Endothelial cell of umbilical vein (primary cell): ENCODE data around the gene TIFAB. TPM values are rescaled to one million over a fixed set of nuclear protein-coding genes. Genes with fewer than 3 reads are reported as not detected.

Experiments used
- BruUV-seq: library from RNA; stranded (reverse); fragments of 400-500 nt; replicated peaks from 2 replicates; lab custom pipeline; 2021; lab: Mats Ljungman, UMichigan
- CTCF ChIA-PET: fragments of 300-600, 350-600 bp; sonication (Branson Sonifier 250); formaldehyde crosslinking; loops from one replicate; lab custom pipeline; 2021; ENCODE audit warnings: antibody characterized with exemption, inconsistent platforms; lab: Charles Lee
- POLR2A ChIA-PET: fragments of 300-600, 350-600 bp; sonication (Branson Sonifier 250); formaldehyde crosslinking; loops from one replicate; lab custom pipeline; 2021; ENCODE audit warnings: antibody characterized with exemption, inconsistent platforms; lab: Charles Lee
- DNase-seq: peaks from one replicate; pipeline ENCODE4 v3.0.0-alpha.2; 2011; ENCODE audit warnings: low read depth, low spot score
- FAIRE-seq: peaks from 2 replicates; lab custom pipeline; 2011; peaks lifted over from hg19 to GRCh38; lab: Jason Lieb, UNC
- H2AFZ ChIP-seq: 2 replicates; pipeline ENCODE4 v1.6.0; 2012; ENCODE audit warnings: low read depth, low read length, control low read depth, inconsistent platforms
- H3K27ac ChIP-seq: 2 replicates; pipeline ENCODE4 v1.5.1; 2011; ENCODE audit warnings: low read depth, mild to moderate bottlenecking, control low read depth, low read length, moderate library complexity; ENCODE audit not compliant: insufficient read depth
- H3K27me3 ChIP-seq, 2 experiments: 2 replicates each; pipeline versions ENCODE4 v1.6.0 to v1.6.1; 2011; ENCODE audit warnings: low read length in 2 of 2, mixed read lengths in 1 of 2; ENCODE audit not compliant: control insufficient read depth in 2 of 2, insufficient read depth in 2 of 2
- H3K36me3 ChIP-seq, 2 experiments: 2 replicates in 1 of 2; 3 replicates in 1 of 2; pipeline ENCODE4 v1.5.1; 2011; ENCODE audit warnings: low read length in 2 of 2, mild to moderate bottlenecking in 1 of 2, moderate library complexity in 1 of 2; ENCODE audit not compliant: control insufficient read depth in 2 of 2, insufficient read depth in 2 of 2; ENCODE audit errors: extremely low read depth in 1 of 2
- H3K4me1 ChIP-seq: 3 replicates; pipeline ENCODE4 v1.5.1; 2011; ENCODE audit warnings: mild to moderate bottlenecking, low read length; ENCODE audit not compliant: control insufficient read depth, insufficient read depth; ENCODE audit errors: extremely low read depth
- H3K4me2 ChIP-seq: 2 replicates; pipeline ENCODE4 v1.6.1; 2011; ENCODE audit warnings: low read length, control low read depth, mixed read lengths; ENCODE audit not compliant: insufficient read depth
- H3K4me3 ChIP-seq, 3 experiments: fragments of 200-600 bp in 1 of 3; sonication (generic), shearing (Covaris generic) in 1 of 3; replicated peaks in 1 of 3; 2 replicates each; pipeline ENCODE4 v1.5.1; 2011 to 2016; ENCODE audit warnings: control low read depth in 3 of 3, low read length in 3 of 3, mild to moderate bottlenecking in 2 of 3, inconsistent platforms in 1 of 3, low read depth in 1 of 3, moderate library complexity in 1 of 3; ENCODE audit not compliant: insufficient read depth in 1 of 3
- H3K79me2 ChIP-seq: 2 replicates; pipeline ENCODE4 v1.6.0; 2012; ENCODE audit warnings: low read length, inconsistent platforms; ENCODE audit not compliant: control insufficient read depth, insufficient read depth
- H3K9ac ChIP-seq: replicated peaks from 2 replicates; pipeline ENCODE3; 2011; ENCODE audit warnings: low read length, control low read depth; ENCODE audit not compliant: insufficient read depth; ENCODE audit errors: extremely low read depth
- H3K9me1 ChIP-seq: replicated peaks from 3 replicates; pipeline ENCODE4 v1.6.0; 2011; ENCODE audit warnings: mild to moderate bottlenecking, low read length; ENCODE audit not compliant: control insufficient read depth, insufficient read depth; ENCODE audit errors: extremely low read depth
- H3K9me3 ChIP-seq: replicated peaks from 2 replicates; pipeline ENCODE4 v1.5.1; 2012; ENCODE audit warnings: low read length, inconsistent platforms; ENCODE audit not compliant: control insufficient read depth, insufficient read depth
- H4K20me1 ChIP-seq: replicated peaks from 2 replicates; pipeline ENCODE3; 2011; ENCODE audit warnings: mild to moderate bottlenecking, low read length; ENCODE audit not compliant: control insufficient read depth, insufficient read depth; ENCODE audit errors: extremely low read depth
- CTCF ChIP-seq, 2 donors: IDR thresholded peaks; 1 replicate in 1 of 2; 2 replicates in 1 of 2; pipeline ENCODE4 v1.5.1; 2011; ENCODE audit warnings: low read length in 2 of 2, mild to moderate bottlenecking in 2 of 2, moderate library complexity in 2 of 2, control low read depth in 1 of 2, inconsistent platforms in 1 of 2, low read depth in 1 of 2; ENCODE audit not compliant: insufficient read depth in 1 of 2; ENCODE audit errors: extremely low read depth in 1 of 2
- FOS ChIP-seq: IDR thresholded peaks from 2 replicates; pipeline ENCODE4 v1.6.1; 2011; ENCODE audit warnings: mild to moderate bottlenecking, low read length, moderate library complexity, borderline replicate concordance; ENCODE audit not compliant: insufficient read depth
- GATA2 ChIP-seq: IDR thresholded peaks from 2 replicates; pipeline ENCODE4 v1.7.0; 2011; ENCODE audit warnings: low read depth, mild to moderate bottlenecking, moderate library complexity, mixed read lengths, low read length; ENCODE audit not compliant: insufficient read length, insufficient read depth
- JUN ChIP-seq: IDR thresholded peaks from 2 replicates; pipeline ENCODE4 v1.6.1; 2011; ENCODE audit warnings: borderline replicate concordance, low read depth; ENCODE audit not compliant: insufficient read length, insufficient read depth
- MYC ChIP-seq: IDR thresholded peaks from one replicate; pipeline ENCODE4 v1.6.1; 2011; ENCODE audit warnings: mild to moderate bottlenecking, low read depth, low read length
- POLR2AphosphoS5 ChIP-seq: IDR thresholded peaks from 2 replicates; pipeline ENCODE4 v1.6.1; 2012; ENCODE audit warnings: low read depth, mild to moderate bottlenecking, control low read depth, low read length, moderate library complexity; ENCODE audit not compliant: insufficient read depth
- dilution Hi-C: fragments of 300-500 bp; cut with MboI; formaldehyde crosslinking; loops from one replicate; pipeline ENCODE4 v1.15.0; 2019; ENCODE audit warnings: low sequenced_read_pairs; ENCODE audit not compliant: extremely low pct_ligation_motif_present
- intact Hi-C: fragments of 100-400 bp; cut with micrococcal nuclease; formaldehyde crosslinking; loops from one replicate; pipeline ENCODE4 v1.10.0; 2022
- polyA plus RNA-seq, 4 experiments: library from polyadenylated mRNA; depleted of rRNA in 3 of 4; stranded (reverse) in 3 of 4; unstranded in 1 of 4; fragments of >200 nt; gene quantifications; 2 replicates each; pipeline versions ENCODE4 v1.2.1 to v1.2.3, GENCODE V29; 2011 to 2012; ENCODE audit warnings: missing spikeins in 1 of 4
- total RNA-seq: library from RNA; stranded (reverse); gene quantifications from 2 replicates; pipeline ENCODE4 v1.2.3, GENCODE V29; 2021

The TIFAB gene
- total and polyA plus RNA-seq, 2 donors (not counting 3 experiments of a cell fraction or from before 2014, with no cell fraction given), result not detected

GRCh38 chr5:135435467-135436330 lies 16.5 kb downstream of the TIFAB start:
- H3K4me1 ChIP-seq, result no peaks in the 10 kb centered on the region
- H3K9ac ChIP-seq, result no peak overlapping the region
- intact Hi-C loops, result no loop called here
- BruUV-seq, result no TSS peak
- TF ChIP-seq CTCF (IDR thresholded peaks at IDR 0.05; ENCODE audit: extremely low read depth in 1 of 2, insufficient read depth in 1 of 2, low read depth in 1 of 2, low read length in 2 of 2), result no peak
- no peak for TF ChIP-seq GATA2
- TF ChIP-seq MYC, result no peak
- no peak for TF ChIP-seq POLR2AphosphoS5
- no peak for TF ChIP-seq FOS
- no peak for TF ChIP-seq JUN
- CTCF ChIA-PET, result interaction anchor here (1.0 to 6.6 kb wide), 3 partner anchors 10 to 30 kb away, joined by 3 to 44 read pairs (median 3); partner anchors contain the start of gene DCANP1
- no peaks in the 10 kb centered on the region for H4K20me1 ChIP-seq
- no peaks in the 10 kb centered on the region for H3K9me3 ChIP-seq
- no peak overlapping the region for H2AFZ ChIP-seq
- dilution Hi-C loops, result no loop called here
- H3K4me2 ChIP-seq, result no peak overlapping the region
- H3K27ac ChIP-seq, result no peak overlapping the region
- no peaks in the 10 kb centered on the region for H3K9me1 ChIP-seq
- POLR2A ChIA-PET, result no interaction called here
- no peak overlapping the region for H3K4me3 ChIP-seq
- DNase-seq (no peak), FAIRE-seq (no peak)
- peaks cover 7 to 23% of the 10 kb centered on the region in 2 experiments for H3K27me3 ChIP-seq
- no peaks in the 10 kb centered on the region for H3K79me2 ChIP-seq
- H3K36me3 ChIP-seq, result no peaks in the 10 kb centered on the region
